Measurements from ENCODE around the gene GTPBP3.

- TF ChIP-seq POLR2A (IDR thresholded peaks at IDR 0.05) (no peak), CTCF (IDR thresholded peaks at IDR 0.05) (no peak), EP300 (IDR thresholded peaks at IDR 0.05) (no peak), POLR2AphosphoS5 (IDR thresholded peaks at IDR 0.05) (no peak)
These were observed 11.3 kb upstream of the GTPBP3 start for GRCh38 chr19:17325881-17326594.
